HepG2 (cell line): ENCODE results near the gene SYNGR2. TPM values are rescaled to one million over a fixed set of nuclear protein-coding genes. Genes with fewer than 3 reads are reported as not detected.

Experiments used
- ARNTL ChIP-seq: sonication (generic); formaldehyde crosslinking; IDR thresholded peaks from 2 replicates; pipeline ENCODE4 v1.4.0; 2020; ENCODE audit warnings: mild to moderate bottlenecking, missing genetic modification reagents
- CCDC6 ChIP-seq: sonication (generic); formaldehyde crosslinking; IDR thresholded peaks from 2 replicates; pipeline ENCODE4 v1.8.1; 2022; ENCODE audit warnings: mild to moderate bottlenecking, missing genetic modification reagents, moderate library complexity
- DRAP1 ChIP-seq: IDR thresholded peaks from 2 replicates; pipeline ENCODE4 v1.6.1; 2016; ENCODE audit warnings: missing genetic modification reagents, missing compliant biosample characterization
- FLYWCH1 ChIP-seq: sonication (generic); formaldehyde crosslinking; IDR thresholded peaks from 2 replicates; pipeline ENCODE4 v1.8.1; 2023; ENCODE audit warnings: mild to moderate bottlenecking, missing genetic modification reagents
- HMGXB3 ChIP-seq: sonication (generic); formaldehyde crosslinking; IDR thresholded peaks from 2 replicates; pipeline ENCODE4 v1.4.0; 2020; ENCODE audit warnings: missing genetic modification reagents, borderline replicate concordance
- KLF12 ChIP-seq: sonication (generic); formaldehyde crosslinking; IDR thresholded peaks from 2 replicates; pipeline ENCODE4 v1.4.0; 2020; ENCODE audit warnings: missing genetic modification reagents, borderline replicate concordance
- NBN ChIP-seq: fragments of 450-650 bp; conservative IDR thresholded peaks from 2 replicates; pipeline ENCODE4 v1.6.1; 2017
- NFIB ChIP-seq: sonication (generic); formaldehyde crosslinking; IDR thresholded peaks from 2 replicates; pipeline ENCODE4 v1.9.0; 2021; ENCODE audit warnings: missing genetic modification reagents, mild to moderate bottlenecking, borderline replicate concordance
- SP2 ChIP-seq: sonication (generic); formaldehyde crosslinking; IDR thresholded peaks from 2 replicates; pipeline ENCODE4 v1.5.1; 2020; ENCODE audit warnings: mild to moderate bottlenecking, missing genetic modification reagents
- TSC22D2 ChIP-seq: sonication (generic); formaldehyde crosslinking; IDR thresholded peaks from 2 replicates; pipeline ENCODE4 v1.5.1; 2020; ENCODE audit warnings: missing genetic modification reagents, mild to moderate bottlenecking, borderline replicate concordance
- ZNF276 ChIP-seq: sonication (generic); formaldehyde crosslinking; IDR thresholded peaks from 2 replicates; pipeline ENCODE4 v1.4.0; 2020; ENCODE audit warnings: mild to moderate bottlenecking, low read depth, missing genetic modification reagents
- ZNF34 ChIP-seq: sonication (generic); formaldehyde crosslinking; IDR thresholded peaks from 2 replicates; pipeline ENCODE4 v1.4.0; 2020; ENCODE audit warnings: mild to moderate bottlenecking, missing genetic modification reagents, borderline replicate concordance
- ZNF841 ChIP-seq: sonication (generic); formaldehyde crosslinking; IDR thresholded peaks from 2 replicates; pipeline ENCODE4 v1.8.1; 2023; ENCODE audit warnings: missing genetic modification reagents, borderline replicate concordance
- polyA plus RNA-seq, 8 experiments: library from polyadenylated mRNA; depleted of rRNA in 3 of 8; stranded (reverse) in 7 of 8; unstranded in 1 of 8; fragments of >200 nt; fragmentation: Illumina TruSeq in 4 of 8; extraction: Trizol in 4 of 8; gene quantifications; 2 replicates each; pipeline versions ENCODE4 v1.2.1 to v1.2.3, GENCODE V29; 2011 to 2016; ENCODE audit warnings: low read depth in 4 of 8, missing spikeins in 1 of 8, mixed read lengths in 1 of 8; ENCODE audit not compliant: insufficient read depth in 1 of 8
- total RNA-seq, 5 experiments: library from RNA; depleted of rRNA; stranded (reverse); fragments of >200 nt; fragmentation: Illumina TruSeq; extraction: Trizol; gene quantifications; 2 replicates each; pipeline ENCODE4 v1.2.3, GENCODE V29; 2016; ENCODE audit warnings: low read depth in 1 of 5
- TF ChIP-seq, protein P1 (sequence below): sonication (generic); formaldehyde crosslinking; IDR thresholded peaks from 2 replicates; pipeline ENCODE4 v1.5.0; 2020; ENCODE audit warnings: missing genetic modification reagents
- TF ChIP-seq, protein P2 (sequence below): sonication (generic); formaldehyde crosslinking; IDR thresholded peaks from 2 replicates; pipeline ENCODE4 v1.9.0; 2021; ENCODE audit warnings: missing genetic modification reagents, borderline replicate concordance

SYNGR2 gene
- total and polyA plus RNA-seq, 2 of the 13 experiments (the other 11 are each of a cell fraction or from before 2014, with no cell fraction given), result 46.7 to 170 TPM

DNA sequence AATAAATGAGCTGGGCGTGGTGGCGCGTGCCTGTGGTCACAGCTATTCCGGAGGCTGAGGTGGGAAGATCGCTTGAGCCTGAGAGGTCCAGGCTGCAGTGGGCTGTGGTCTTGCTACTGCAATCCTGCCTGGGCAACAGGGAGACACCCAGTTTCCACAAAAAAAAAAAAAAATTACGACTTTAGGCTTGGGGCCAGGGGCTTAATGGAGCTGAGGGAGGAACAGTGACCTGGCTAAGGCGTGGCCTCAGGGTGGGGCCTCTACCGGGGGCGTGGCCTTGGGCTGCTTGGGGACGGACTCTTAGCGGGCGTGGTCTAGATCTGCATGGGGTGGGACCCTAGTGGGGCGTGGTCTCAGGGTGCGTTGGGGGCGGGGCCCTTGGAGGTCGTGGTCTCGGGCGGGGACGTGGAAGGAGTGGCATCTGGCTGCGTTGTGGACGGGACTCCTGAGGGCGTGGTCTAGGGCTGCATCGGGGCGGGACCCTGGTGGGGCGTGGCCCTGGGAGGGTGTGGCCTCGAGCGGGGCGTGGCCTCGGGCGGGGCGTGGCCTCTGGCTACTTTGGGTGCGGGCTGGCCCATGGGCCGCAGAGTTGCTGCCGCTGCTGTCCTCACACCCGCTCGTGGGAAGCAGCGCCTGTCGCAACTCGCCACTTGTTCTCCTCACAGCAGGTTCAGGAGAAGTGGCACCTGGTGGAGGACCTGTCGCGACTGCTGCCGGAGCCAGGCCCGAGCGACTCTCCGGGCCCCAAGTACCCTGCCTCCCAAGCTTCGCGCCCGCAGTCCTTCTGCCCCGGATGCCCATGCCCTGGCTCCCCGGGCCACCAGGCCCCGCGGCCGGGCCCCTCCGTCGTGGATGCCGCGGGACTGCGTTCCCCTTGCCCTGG, 28.0 kb upstream of the SYNGR2 start (continued):
- TF ChIP-seq ZNF34 (CRISPR knock-in tag) (no peak), TSC22D2 (no peak), ZNF276 (no peak), ARNTL (CRISPR knock-in tag) (no peak), NFIB (CRISPR knock-in tag) (no peak), DRAP1 (CRISPR knock-in tag) (peak; percentile 73; the same call in 1 of the 2 replicates), FLYWCH1 (CRISPR knock-in tag) (no peak), KLF12 (peak; percentile 93; the same call in 1 of the 2 replicates), ZNF841 (CRISPR knock-in tag) (no peak), SP2 (CRISPR knock-in tag) (0 out of 2 replicates have a peak, but pooled peaks have one; percentile 41), HMGXB3 (no peak), NBN (no peak), CCDC6 (CRISPR knock-in tag) (no peak)
- TF ChIP-seq, protein P1, sequence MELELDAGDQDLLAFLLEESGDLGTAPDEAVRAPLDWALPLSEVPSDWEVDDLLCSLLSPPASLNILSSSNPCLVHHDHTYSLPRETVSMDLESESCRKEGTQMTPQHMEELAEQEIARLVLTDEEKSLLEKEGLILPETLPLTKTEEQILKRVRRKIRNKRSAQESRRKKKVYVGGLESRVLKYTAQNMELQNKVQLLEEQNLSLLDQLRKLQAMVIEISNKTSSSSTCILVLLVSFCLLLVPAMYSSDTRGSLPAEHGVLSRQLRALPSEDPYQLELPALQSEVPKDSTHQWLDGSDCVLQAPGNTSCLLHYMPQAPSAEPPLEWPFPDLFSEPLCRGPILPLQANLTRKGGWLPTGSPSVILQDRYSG (CRISPR knock-in tag), result no peak
- TF ChIP-seq, protein P2, sequence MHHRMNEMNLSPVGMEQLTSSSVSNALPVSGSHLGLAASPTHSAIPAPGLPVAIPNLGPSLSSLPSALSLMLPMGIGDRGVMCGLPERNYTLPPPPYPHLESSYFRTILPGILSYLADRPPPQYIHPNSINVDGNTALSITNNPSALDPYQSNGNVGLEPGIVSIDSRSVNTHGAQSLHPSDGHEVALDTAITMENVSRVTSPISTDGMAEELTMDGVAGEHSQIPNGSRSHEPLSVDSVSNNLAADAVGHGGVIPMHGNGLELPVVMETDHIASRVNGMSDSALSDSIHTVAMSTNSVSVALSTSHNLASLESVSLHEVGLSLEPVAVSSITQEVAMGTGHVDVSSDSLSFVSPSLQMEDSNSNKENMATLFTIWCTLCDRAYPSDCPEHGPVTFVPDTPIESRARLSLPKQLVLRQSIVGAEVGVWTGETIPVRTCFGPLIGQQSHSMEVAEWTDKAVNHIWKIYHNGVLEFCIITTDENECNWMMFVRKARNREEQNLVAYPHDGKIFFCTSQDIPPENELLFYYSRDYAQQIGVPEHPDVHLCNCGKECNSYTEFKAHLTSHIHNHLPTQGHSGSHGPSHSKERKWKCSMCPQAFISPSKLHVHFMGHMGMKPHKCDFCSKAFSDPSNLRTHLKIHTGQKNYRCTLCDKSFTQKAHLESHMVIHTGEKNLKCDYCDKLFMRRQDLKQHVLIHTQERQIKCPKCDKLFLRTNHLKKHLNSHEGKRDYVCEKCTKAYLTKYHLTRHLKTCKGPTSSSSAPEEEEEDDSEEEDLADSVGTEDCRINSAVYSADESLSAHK (CRISPR knock-in tag), result no peak
